Amygdala (tissue), 56 donors: ENCODE measurements around the gene PHACTR2.

ENCODE experiments used
- DNase-seq, 56 donors: peaks; one replicate each; lab custom pipeline; 2025; lab: John Stamatoyannopoulos, UW

The PHACTR2 gene

DNA sequence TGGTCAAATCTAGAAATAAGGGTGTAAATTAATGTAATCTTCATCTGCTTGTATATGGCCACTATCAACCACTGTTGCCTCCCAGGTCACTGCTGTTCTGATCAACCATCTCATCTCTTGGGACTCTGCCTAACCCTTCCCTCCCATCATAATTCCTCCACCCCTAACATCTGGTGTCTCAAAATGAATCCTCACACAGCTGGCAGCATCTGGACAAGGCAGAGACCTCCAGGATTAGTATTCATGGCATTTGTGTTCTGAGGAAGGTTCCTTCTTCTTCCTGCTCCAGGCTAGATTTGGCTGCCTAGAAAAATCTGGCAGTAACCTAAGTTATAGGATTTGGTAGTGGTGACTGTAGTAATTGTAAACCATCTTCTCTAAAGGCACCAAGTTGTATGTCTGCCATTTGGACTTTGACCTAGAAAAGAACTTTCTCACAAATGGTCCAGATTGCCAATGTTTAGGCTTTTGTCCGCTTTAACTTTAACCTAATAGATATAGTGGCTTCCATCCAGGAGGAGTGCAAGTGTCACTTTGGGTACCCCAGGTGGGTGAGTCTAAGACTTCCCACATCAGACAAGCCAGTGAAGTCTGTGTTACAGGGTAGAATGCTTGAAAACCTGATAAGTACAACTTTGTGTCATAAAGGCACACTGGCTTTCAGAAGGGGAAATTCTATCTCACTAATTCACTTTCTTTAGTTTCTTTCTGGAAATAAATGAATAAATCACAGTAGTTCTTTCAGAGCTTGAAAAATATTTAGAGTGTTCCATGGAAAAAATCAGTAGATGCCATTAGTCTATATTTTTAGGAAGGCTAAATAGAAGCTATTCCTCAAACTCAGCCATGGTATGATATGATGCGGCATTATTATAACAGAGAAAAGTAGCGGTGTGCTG lies 3.0 kb upstream of the PHACTR2 start:
- no peak for DNase-seq

GRCh38 chr6:143675382-143675900 lies 2.3 kb upstream of the PHACTR2 start:
- no peak for DNase-seq

- DNase-seq = no peak
Measured at GRCh38 chr6:143675946-143676345, 1.8 kb upstream of the PHACTR2 start.

DNA sequence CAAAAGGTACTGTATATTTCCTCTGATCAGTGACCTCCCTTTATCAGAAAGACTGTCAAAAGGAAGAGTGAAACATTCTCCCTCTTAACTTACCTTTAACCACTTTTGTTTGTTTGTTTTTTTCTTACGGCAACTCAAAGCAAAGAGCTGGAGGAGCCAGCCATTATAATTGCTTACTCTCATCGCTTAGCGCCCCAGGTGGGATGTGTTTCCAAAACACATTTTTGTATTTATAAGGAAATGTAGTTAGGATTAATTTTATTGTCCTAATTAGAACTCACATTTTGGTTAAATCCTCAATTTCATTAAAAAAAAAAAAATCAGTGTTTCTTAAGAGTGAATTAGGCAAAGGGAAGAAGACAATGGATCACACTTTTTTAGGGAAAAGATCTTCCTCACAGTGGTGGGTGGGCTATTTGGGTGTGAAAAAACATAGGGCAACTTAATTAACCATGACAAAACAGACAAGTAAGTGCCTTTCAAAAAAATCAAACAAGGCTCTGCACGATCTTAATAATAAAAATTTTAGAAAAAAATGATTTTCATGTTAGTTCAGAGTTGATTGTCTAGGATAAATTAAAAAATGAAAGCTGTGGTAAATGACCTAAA lies 1.2 kb upstream of the PHACTR2 start:
- no peak for DNase-seq

DNA sequence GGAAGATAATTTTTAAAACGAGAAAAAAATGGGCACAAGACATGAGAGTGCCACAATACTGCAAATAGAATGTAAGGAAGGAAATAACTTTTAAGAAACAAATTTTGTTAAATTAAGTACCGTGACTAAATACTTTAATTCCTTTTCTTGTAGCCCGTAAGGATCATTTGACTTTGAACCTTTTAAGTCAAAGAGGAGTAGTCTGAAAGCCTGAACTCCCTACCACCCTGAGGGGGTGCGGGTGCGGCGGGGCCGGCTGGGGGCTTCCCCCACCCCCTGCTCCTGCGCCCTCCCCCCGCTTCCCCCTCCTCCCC lies 231 bp upstream of the PHACTR2 start:
- no peak for DNase-seq

GRCh38 chr6:143679041-143679440 lies 1.3 kb downstream of the PHACTR2 start:
- no peak for DNase-seq

- DNase-seq = no peak
Measured at GRCh38 chr6:143680141-143680540, 2.4 kb downstream of the PHACTR2 start.

DNA sequence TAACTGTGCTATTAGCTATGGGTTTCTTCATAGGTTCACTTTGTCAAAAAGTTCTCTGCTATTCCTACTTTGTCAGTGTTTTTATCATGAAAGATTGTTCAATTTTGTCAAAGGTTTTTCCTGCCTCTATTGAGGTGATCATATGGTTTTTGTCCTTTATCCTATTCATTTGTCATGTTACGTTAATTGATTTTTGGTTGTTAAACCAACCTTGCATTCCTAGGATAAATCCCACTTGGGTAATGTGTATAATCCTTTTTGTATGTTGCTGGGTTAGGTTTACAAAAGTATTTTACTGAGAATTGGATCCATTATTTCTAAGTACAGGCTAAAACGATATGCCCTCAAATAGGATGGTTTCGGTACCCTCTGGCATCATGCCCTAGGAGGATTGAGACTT lies 5.0 kb downstream of the PHACTR2 start:
- DNase-seq = no peak

DNA sequence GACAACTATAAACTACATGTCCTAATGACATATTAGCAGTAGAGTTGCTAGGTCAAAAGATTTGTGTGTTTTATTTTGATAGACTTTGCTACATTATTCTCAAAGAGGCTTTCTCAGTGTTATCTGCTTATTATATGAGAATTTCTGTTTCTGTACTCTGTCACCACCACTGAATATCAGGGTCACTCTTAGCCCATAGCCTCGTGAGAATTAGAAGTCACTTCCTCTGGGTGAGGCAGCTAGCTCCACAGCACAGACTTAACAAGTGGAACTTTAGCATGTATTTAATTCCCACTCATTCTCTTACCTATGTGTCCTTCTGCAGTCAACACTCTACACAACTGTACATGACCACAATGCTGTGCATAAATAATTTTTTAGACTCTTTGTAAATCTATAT lies 6.7 kb downstream of the PHACTR2 start:
- no peak for DNase-seq

DNA sequence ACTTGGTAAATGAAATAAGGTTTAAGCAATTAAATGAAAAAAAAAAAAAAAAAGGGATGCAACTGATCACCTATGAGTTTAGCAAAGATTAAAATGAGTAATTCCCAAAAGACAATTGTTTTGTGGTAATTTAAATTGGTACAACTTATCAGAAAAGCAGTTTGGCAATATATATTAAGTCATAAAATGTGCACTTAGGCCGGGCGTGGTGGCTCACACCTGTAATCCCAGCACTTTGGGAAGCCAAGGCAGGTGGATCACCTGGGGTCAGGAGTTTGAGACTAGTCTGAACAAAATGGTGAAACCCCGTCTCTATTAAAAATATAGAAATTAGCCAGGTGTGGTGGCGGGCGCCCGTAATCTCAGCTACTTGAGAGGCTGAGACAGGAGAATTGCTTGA lies 7.9 kb downstream of the PHACTR2 start:
- DNase-seq = no peak

DNA sequence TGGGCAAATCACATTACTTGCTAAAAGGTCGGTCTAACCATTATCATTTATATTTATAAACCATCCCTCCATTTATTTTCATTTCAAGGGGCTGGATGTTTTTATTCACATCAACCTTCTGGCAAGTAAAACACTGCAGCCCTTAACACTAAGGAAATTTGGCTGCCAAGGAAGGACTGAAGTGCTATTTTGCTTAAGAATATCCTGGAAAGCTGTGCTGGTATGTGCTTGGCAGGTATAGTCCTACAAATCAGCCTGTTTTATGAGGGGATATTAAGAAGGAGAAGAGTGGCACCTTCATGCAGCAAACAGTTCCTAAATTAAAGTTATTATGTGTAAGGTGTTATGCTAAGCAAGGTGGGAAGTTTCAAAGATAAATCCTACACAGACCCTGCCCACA lies 9.8 kb downstream of the PHACTR2 start:
- DNase-seq = no peak

DNA sequence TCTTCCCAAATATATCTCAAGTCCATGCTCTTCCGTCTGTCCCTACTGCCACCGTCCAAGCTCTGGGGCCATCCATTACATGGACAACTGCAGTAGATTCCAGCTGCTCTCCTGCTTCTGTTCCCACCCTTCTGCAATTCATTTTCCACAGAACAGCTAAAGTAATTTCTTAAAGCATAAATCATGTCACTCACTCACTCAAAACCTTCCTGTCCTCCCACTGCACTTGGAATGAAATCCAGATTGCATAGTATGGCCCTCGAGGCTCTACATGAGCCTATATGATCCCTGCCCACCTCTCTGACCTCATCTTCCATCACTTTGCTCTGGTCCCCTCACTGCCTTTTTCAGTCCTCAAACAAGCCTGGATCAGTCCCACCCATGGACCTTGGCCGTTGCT lies 10.9 kb downstream of the PHACTR2 start:
- DNase-seq = no peak

GRCh38 chr6:143689852-143690251 lies 12.1 kb downstream of the PHACTR2 start:
- no peak for DNase-seq

DNA sequence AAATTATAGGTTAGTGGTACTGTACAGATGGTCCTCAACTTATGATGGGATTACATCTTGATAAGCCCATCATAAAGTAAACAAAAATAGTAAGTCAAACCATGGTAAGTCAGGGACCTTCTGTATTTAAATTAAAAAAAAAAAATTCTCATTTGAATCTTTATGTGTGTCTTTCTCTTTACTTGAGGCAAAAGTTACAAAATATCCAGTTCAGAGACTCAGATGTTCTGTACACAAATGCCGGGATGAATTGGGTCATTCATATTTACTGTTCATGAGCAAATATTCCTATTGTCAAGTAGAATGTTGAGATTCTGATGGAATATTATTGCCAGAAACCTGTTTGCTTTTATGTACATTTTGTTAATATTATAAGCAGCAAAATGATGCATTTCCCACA lies 13.4 kb downstream of the PHACTR2 start:
- no peak for DNase-seq

DNA sequence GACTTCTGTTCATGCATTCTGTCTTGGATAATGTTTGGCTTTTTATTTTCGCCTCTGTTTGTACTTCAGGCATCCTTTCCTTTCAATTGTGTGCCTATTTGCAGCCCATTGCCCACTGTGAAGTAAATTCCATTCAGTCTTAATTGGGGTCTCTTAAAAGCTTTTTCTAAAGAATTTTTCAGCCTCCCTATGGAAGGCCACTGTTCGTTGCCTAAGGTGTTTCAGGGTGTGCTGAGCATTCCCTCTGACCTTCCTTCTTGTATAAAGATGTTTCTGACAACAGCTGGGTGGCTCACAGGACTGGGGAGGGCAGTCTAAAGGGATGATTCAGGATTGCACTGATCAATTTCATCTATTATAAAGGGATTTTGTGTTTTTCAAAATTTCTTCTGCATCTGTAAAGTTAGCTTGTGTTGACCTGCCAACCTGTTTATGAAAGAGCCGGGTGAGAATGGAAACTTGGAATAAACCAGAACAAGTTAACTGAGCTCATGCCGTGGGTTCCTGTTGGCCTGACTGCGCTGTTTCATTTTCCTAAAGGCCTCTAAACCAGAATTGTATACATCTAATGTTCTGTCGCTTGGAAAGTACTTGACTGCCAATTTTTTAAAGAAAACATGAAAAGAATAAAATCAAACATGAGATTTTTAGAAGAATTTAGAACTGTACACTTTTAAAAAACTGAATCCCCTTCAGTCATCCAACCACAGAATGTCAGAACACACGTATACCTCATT lies 14.3 kb downstream of the PHACTR2 start:
- DNase-seq = no peak

- no peak for DNase-seq
Measured at GRCh38 chr6:143692696-143693095, 14.9 kb downstream of the PHACTR2 start.

- no peak for DNase-seq
Measured at GRCh38 chr6:143694013-143694412, 16.2 kb downstream of the PHACTR2 start.

- no peak for DNase-seq
Measured at GRCh38 chr6:143694560-143694959, 16.8 kb downstream of the PHACTR2 start.

GRCh38 chr6:143695130-143695968 lies 17.6 kb downstream of the PHACTR2 start:
- DNase-seq = no peak

- DNase-seq = no peak
Measured at GRCh38 chr6:143695969-143696663, 18.4 kb downstream of the PHACTR2 start.
